GM06990 (cell line): ENCODE measurements around the gene DDR2.
"Not testable (repeated sequence)": the region's sequence is repeated elsewhere in the genome, so short reads cannot be mapped to it uniquely, and the experiment has no call there.

ENCODE experiments used
- DNase-seq: peaks from one replicate; pipeline ENCODE4 v3.0.0-alpha.2; 2011; ENCODE audit not compliant: insufficient read length; ENCODE audit errors: extremely low read depth
- H3K27me3 ChIP-seq: replicated peaks from 2 replicates; pipeline ENCODE4 v1.6.0; 2011; ENCODE audit warnings: low read length; ENCODE audit not compliant: control insufficient read depth, insufficient read depth
- H3K36me3 ChIP-seq: 2 replicates; pipeline ENCODE4 v1.5.1; 2011; ENCODE audit warnings: low read length; ENCODE audit not compliant: control insufficient read depth, insufficient read depth
- H3K4me3 ChIP-seq: replicated peaks from 2 replicates; pipeline ENCODE4 v1.5.1; 2011; ENCODE audit warnings: low read depth, mild to moderate bottlenecking, control low read depth, low read length
- TF ChIP-seq, protein P1 (sequence below): IDR thresholded peaks from 2 replicates; pipeline ENCODE4 v1.5.1; 2011; ENCODE audit warnings: low read length, control low read depth, mild to moderate bottlenecking, inconsistent platforms; ENCODE audit not compliant: insufficient read depth, poor library complexity, severe bottlenecking

Gene DDR2

DNA sequence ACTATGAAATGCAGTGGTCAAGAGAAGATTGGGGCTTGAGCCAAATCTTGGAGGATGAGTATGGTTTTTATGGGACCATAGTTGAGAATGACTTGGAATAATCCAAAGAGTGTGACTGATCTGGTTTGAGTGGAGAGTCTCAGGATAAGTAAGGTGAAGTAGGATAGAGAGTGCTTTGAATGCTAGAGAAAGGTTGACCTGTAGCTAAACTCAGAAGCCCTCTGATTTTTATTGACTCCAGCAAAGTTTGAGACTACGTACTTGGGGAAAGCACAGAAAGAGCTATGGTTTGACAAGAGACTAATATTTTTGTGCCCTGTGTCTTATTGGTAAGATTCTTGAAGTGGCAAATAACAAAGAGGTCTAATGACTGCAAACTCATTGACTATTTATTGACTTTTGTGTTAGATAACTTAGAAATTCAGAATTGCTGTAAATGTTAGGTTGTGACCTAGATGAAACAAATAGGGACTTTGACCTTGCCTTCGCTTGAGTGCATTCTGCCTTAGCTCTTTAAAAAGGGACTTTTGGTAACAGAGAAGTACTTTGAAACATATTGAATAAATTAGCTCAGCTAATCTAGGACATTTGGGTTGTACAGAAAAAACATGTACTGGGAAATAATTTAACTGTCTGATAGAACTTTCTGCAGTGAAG, 35.6 kb upstream of the DDR2 start:
- peaks cover 1% of the 10 kb centered on the region for H3K36me3 ChIP-seq

GRCh38 chr1:162599451-162599850, 32.8 kb upstream of the DDR2 start:
- TF ChIP-seq, protein P1, sequence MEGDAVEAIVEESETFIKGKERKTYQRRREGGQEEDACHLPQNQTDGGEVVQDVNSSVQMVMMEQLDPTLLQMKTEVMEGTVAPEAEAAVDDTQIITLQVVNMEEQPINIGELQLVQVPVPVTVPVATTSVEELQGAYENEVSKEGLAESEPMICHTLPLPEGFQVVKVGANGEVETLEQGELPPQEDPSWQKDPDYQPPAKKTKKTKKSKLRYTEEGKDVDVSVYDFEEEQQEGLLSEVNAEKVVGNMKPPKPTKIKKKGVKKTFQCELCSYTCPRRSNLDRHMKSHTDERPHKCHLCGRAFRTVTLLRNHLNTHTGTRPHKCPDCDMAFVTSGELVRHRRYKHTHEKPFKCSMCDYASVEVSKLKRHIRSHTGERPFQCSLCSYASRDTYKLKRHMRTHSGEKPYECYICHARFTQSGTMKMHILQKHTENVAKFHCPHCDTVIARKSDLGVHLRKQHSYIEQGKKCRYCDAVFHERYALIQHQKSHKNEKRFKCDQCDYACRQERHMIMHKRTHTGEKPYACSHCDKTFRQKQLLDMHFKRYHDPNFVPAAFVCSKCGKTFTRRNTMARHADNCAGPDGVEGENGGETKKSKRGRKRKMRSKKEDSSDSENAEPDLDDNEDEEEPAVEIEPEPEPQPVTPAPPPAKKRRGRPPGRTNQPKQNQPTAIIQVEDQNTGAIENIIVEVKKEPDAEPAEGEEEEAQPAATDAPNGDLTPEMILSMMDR: no peak
- Histone ChIP-seq H3K36me3 (peaks cover 2% of the 10 kb centered on the region), H3K27me3 (no peaks in the 10 kb centered on the region), H3K4me3 (no peak overlapping the region)
- no peak for DNase-seq

More for the DNA sequence above, 35.6 kb upstream of the DDR2 start:
- no peak for DNase-seq
- H3K4me3 ChIP-seq: no peak overlapping the region
- TF ChIP-seq, protein P1: no peak
- H3K27me3 ChIP-seq: no peaks in the 10 kb centered on the region

DNA sequence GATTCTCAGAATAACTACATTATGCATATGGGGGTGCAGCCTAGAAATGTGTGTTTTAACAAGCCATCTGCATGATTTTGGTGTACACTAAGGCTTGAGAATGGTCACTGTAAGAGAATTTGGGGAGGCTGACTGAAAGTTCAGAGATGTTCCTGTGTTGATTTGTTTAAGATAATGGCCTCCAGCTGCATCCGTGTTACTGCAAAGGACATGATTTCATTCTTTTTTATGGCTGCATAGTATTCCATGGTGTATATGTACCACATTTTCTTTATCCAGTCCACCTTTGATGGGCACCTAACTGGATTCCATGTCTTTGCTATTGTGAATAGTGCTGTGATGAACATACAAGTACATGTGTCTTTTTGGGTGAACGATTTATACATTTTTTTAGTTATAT, 29.1 kb upstream of the DDR2 start:
- not testable (repeated sequence) for DNase-seq, H3K27me3 ChIP-seq, H3K36me3 ChIP-seq, H3K4me3 ChIP-seq

- TF ChIP-seq, protein P1: no peak
- Histone ChIP-seq H3K4me3 (no peak overlapping the region), H3K36me3 (peaks cover 2% of the 10 kb centered on the region), H3K27me3 (no peaks in the 10 kb centered on the region)
- DNase-seq: no peak
Measured at GRCh38 chr1:162605225-162605927, 26.9 kb upstream of the DDR2 start.

- no peaks in the 10 kb centered on the region for H3K27me3 ChIP-seq
- TF ChIP-seq, protein P1: no peak
- DNase-seq: no peak
- H3K4me3 ChIP-seq: no peak overlapping the region
- no peaks in the 10 kb centered on the region for H3K36me3 ChIP-seq
Measured at GRCh38 chr1:162609306-162609705, 23.0 kb upstream of the DDR2 start.

GRCh38 chr1:162612606-162613400, 19.5 kb upstream of the DDR2 start:
- no peak for DNase-seq
- TF ChIP-seq, protein P1: no peak
- no peaks in the 10 kb centered on the region for H3K27me3 ChIP-seq
- no peak overlapping the region for H3K4me3 ChIP-seq
- no peaks in the 10 kb centered on the region for H3K36me3 ChIP-seq
